ENCODE results near the gene BPIFB1.

Gene BPIFB1

GRCh38 chr20:33273117-33273851 lies 9.7 kb upstream of the BPIFB1 start:
- peak; percentile 20 to 24 for DNase-seq

GRCh38 chr20:33275215-33275614 lies 7.8 kb upstream of the BPIFB1 start:
- no peak for DNase-seq

- no peak for DNase-seq
These were observed 7.1 kb upstream of the BPIFB1 start for GRCh38 chr20:33275871-33276270.

- no peak for DNase-seq
These were observed 6.5 kb upstream of the BPIFB1 start for GRCh38 chr20:33276303-33277113.

- DNase-seq = no peak
These were observed 5.3 kb upstream of the BPIFB1 start for GRCh38 chr20:33277471-33278441.

- no peak for DNase-seq
These were observed 4.3 kb upstream of the BPIFB1 start for GRCh38 chr20:33278700-33279099.

- no peak for DNase-seq
These were observed 3.6 kb upstream of the BPIFB1 start for GRCh38 chr20:33279261-33279910.

GRCh38 chr20:33280000-33280680 lies 2.9 kb upstream of the BPIFB1 start:
- DNase-seq = no peak

- no peak for DNase-seq
These were observed 2.2 kb upstream of the BPIFB1 start for GRCh38 chr20:33280775-33281174.

- DNase-seq = no peak
These were observed 1.4 kb upstream of the BPIFB1 start for GRCh38 chr20:33281550-33282146.

GRCh38 chr20:33282196-33282934 lies 649 bp upstream of the BPIFB1 start:
- no peak for DNase-seq

- no peak for DNase-seq
These were observed 1.3 kb downstream of the BPIFB1 start for GRCh38 chr20:33284284-33284683.

GRCh38 chr20:33284937-33285336 lies 1.9 kb downstream of the BPIFB1 start:
- no peak for DNase-seq

GRCh38 chr20:33285861-33286495 lies 3.0 kb downstream of the BPIFB1 start:
- no peak for DNase-seq

GRCh38 chr20:33287884-33288283 lies 4.9 kb downstream of the BPIFB1 start:
- DNase-seq = no peak

- no peak for DNase-seq
These were observed 7.8 kb downstream of the BPIFB1 start for GRCh38 chr20:33290852-33291251.

GRCh38 chr20:33291416-33291815 lies 8.4 kb downstream of the BPIFB1 start:
- DNase-seq = no peak

GRCh38 chr20:33291830-33292355 lies 8.9 kb downstream of the BPIFB1 start:
- DNase-seq = peak; percentile 83 to 84

- no peak for DNase-seq
These were observed 13.2 kb downstream of the BPIFB1 start for GRCh38 chr20:33296206-33296605.

GRCh38 chr20:33298391-33298790 lies 15.4 kb downstream of the BPIFB1 start:
- no peak for DNase-seq
